GM19438 (cell line): Measurements from ENCODE around the gene MAP4K2.
A peak's percentile ranks its signal among the peaks of the same experiment; 100 is the strongest.

Experiments
- ATAC-seq: cut with Tn5 transposase; IDR thresholded peaks from one replicate; pipeline ENCODE4 v1.9.1; 2021; ENCODE audit warnings: low read depth; ENCODE audit not compliant: unreplicated experiment

MAP4K2 gene

GRCh38 chr11:64794526-64794925 lies 8.5 kb downstream of the MAP4K2 start:
- no peak for ATAC-seq

DNA sequence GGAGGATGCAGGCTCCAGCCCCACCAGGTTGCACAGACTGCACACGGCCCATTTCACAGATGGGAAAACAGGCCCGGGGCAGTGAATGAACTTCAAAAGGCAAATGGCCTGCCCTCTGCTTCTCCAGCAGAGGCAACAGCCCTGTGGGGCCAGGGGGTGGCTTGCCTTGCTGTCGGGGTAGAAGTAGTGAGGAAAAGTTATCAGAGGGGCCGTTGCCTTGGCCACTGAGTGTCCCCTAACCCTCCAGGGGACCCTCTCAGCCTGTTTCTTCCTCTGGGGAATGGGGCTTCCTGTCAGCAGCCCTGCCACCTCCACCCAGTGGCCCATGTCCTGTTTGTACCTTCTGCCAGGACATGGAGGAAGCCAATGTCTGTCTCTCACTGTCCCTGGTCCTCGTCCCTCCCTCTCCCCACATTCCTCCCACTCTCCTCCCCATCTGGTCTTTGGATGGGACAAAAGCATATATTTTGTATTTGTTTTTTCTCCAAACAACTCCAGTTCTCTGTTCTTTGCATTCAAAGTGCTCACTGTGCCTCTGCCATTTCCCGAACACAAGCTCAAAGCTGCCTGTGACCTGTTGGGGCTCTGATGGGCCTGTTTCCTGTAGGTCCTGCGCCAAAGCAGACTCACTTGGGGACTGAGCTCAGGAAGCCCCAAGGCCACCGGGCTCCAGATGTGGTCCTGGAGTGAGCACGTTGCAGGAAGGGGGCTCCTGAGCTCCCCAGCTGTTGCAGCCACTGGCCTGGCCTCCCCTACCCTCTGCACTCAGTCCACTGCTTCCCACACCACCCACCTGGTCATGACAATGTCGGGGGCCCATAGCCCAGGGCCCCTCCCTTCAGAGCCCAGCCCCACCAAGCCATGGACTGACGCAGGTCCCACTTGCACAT lies 9.5 kb downstream of the MAP4K2 start:
- ATAC-seq: no peak

DNA sequence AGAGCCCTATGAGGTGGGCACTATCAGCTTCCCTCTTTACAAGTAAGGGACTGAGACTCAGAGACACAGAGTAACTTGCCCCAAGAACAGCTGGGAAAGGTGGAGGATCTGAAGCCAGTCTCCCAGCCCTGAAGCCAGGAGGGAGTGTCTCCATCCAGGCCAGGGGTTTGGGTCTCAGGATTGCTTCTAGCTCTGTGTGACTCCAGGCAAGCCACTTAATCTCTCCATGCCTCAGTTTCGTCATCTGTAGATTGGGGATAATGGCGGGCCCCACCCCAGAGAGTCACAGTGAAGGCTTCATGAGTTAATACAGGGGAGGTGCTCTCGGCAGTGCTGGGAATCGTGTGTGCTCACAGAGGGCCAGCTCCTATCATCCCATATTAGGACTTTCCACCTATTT lies 10.5 kb downstream of the MAP4K2 start:
- ATAC-seq: no peak

DNA sequence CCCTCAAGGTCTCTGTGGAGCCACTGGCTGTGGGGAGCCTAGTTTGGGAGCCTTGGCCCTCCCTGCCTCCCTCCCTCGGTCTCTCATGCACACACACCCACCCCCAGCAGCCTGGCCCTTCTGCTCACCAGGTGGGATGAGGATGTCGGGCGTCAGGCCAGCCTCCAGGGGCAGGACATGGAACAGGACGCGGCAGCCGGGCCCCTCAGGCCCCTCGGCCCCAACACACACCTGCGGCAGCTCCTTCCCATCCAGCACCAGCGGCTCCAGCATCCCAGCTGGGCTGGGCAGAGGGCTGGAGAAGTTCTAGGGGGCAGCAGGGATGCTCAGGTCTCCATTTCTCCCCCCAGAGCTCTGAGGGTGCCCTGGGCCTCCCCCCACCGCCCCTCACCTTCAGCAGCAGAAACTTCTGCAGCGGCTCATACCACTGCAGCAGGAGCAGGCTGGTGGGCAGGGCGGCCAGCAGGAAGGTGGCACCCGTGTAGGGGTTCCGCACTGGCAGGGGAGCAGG lies 11.2 kb downstream of the MAP4K2 start:
- no peak for ATAC-seq

GRCh38 chr11:64790205-64791095 lies 12.6 kb downstream of the MAP4K2 start:
- ATAC-seq: no peak

- no peak for ATAC-seq
Observed at GRCh38 chr11:64789331-64790204, 13.4 kb downstream of the MAP4K2 start.

DNA sequence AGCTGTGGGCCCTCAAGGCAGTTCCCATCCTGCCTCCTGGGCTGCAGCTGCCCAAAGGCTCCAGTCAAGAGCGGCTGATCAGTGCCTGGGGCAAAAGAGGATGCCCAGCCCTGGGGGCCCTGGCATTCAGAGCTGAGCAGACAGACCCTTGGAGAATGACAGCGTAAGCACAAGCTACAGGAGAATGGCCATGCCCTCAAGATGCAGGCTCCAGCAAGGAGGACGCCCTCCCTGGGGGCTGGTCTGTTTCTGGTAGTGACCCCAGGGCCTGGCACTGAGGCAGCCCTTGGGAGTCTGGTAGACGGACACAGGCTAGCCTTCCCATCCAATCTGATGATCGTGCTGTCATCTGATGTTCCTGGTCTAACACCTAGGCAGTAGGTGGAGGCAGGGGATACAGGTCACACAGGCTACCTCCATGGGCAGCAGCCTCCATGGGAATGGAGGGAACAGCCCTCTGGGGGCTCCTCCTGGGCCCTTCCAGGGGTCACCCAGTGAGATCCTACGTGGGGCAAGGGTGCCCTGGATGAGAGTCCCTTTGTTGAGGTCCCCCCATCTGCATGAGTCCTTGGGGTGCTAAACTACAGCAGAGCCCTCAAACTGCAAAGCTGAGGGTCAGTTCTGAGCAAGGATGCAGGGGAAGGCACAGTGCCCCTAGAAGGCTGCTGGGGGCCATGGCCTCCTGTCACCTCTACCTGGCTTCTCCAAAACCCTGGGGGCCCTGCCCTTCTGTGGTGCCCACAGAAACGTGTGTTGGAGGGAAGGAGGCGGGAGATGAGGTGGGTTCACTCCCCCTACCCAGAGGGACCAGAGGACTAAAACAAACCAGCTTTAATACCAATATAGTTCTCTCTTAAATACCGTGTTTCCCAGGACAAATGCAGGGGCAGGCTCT lies 14.4 kb downstream of the MAP4K2 start:
- ATAC-seq: no peak

DNA sequence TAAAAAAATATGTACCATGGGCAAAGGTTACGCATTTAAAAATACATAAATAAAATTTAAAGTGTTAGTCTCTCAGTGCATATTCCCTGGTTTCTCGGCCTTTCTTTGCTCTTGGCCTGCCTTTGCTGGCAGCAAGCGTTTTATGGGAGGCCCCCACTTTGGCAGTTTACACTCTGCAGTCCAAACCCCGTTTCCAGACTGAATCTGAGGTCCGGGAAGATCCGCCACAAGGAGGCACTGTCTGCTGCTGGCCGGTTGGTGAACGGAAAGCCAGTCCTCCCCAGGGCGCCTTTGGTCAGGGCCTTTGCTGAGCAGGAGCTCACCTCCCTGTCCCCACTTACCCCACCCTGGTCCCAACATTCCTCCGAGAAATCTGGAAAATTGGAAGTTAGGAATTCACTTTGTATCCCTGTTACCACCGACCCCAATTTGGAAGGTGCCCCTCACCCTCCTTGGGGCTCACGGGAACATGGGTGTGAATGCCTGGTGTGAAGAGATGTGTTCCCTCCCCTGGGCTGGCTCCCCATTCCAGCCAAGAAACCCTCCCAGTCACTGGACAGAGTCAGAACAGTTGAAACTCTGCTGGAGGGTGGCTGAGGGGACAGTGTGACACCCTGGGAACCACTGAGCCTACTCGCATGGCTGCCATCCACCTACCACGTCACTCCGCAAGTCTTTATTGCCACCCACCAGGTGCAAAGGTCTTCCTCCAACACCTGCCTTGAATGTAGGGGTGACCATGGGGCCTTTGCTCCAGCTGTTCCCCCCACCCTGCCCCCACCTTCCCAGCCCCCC lies 15.3 kb downstream of the MAP4K2 start:
- no peak for ATAC-seq

DNA sequence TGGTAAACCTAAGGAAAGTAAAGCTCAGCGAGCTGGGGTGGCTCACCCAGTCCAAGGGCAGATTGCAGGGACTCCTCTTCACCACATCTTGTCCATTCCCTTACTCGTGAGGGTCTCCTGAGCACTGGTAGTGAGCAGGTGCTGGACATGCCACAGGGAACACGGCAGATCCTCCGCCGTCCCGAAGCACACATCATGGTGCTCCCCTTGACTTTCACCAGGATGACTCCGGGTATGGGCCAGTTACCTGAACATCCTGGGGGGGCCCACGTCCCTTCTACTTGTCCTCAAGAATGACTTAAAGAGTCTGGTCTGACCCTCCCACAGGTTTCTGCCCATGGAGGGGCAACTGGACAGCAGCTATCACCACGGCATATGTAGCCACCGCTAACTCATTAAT lies 16.7 kb downstream of the MAP4K2 start:
- no peak for ATAC-seq

- ATAC-seq: no peak
Observed at GRCh38 chr11:64784813-64785581, 18.0 kb downstream of the MAP4K2 start.

GRCh38 chr11:64778473-64779298 lies 24.3 kb downstream of the MAP4K2 start, which contains the start of gene SF1:
SF1 (minus strand) TSS chr11:64778542; CDS start chr11:64778392, 150 bp downstream.
- peak; percentile 84 for ATAC-seq

DNA sequence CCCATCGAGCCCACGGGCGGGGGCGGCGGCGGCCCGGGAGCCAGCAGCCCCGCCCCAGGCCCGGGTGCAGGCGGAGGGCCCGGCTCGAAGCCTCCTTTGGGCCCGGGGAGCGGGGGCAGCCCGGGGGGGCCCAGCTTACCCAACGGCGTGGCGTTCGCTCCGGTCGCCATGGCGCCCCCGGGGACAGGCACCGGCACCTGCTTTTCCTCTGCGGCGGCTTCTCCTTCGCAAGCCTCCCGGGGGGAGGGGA lies 24.9 kb downstream of the MAP4K2 start:
- ATAC-seq: peak; percentile 10

GRCh38 chr11:64777449-64778222 lies 25.4 kb downstream of the MAP4K2 start:
- no peak for ATAC-seq

GRCh38 chr11:64776875-64777274 lies 26.1 kb downstream of the MAP4K2 start:
- ATAC-seq: no peak

DNA sequence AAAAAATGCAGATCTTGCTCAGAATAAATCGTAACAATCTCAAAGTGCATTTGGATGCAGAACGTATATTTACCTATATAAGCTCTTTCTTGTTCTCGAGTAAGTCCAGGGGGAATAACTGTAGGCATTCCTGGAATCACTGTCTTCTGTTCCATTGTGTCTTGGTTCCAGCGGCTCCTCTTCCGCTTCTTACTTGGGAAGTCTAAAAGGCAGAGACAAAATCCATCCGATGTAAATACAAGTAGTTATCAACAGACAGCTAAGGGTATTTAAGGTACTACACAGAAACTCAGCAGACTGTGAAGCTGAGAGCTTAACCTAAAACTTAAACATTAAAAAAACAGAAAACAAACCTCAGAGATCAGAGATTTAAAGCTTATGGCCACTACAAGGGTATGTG lies 26.6 kb downstream of the MAP4K2 start:
- ATAC-seq: no peak

- ATAC-seq: no peak
Observed at GRCh38 chr11:64774144-64774543, 28.9 kb downstream of the MAP4K2 start.
